DOHH2 (cell line): ENCODE measurements around the gene GGPS1.

Source experiments
- CTCF ChIP-seq: fragments of 200-600 bp; sonication (generic); IDR thresholded peaks from one replicate; pipeline ENCODE4 v1.5.1; 2014; ENCODE audit warnings: antibody characterized with exemption, mild to moderate bottlenecking, low read depth, low read length; ENCODE audit not compliant: poor library complexity, severe bottlenecking
- EZH2phosphoT487 ChIP-seq: fragments of 200-600 bp; sonication (generic); IDR thresholded peaks from 2 replicates; pipeline ENCODE4 v1.6.1; 2017; ENCODE audit warnings: borderline replicate concordance, mild to moderate bottlenecking, antibody characterized with exemption, low read length, moderate library complexity, mixed read lengths

- TF ChIP-seq CTCF (peak; percentile 55), EZH2phosphoT487 (no peak)
Observed at GRCh38 chr1:235329139-235329902, 951 bp downstream of the GGPS1 start.
